GM21825 (cell line): ENCODE data around the gene HS3ST4.

Experiments used
- ATAC-seq: cut with Tn5 transposase; IDR thresholded peaks from one replicate; pipeline ENCODE4 v1.9.1; 2021; ENCODE audit warnings: mild to moderate bottlenecking, moderate library complexity; ENCODE audit not compliant: unreplicated experiment

Gene HS3ST4

DNA sequence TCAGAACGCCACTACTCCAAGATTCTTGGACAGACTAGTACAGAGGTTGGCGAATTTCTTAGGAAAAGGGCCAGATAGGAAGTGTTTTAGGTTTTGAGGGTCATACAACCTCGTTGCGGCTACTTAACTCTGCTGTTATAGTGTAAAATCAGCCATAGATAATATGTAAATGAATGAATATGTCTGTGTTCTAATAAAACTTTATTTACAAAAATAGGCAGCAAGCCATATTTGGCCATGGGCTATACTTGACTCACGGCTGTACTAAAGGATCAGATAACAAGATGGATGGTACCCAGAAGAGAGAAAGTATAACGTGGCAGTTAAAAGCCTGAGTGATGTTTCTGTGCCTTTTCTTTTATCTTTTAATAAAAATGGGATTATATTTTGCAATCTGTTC is 125.5 kb downstream of the HS3ST4 start:
- no peak for ATAC-seq

DNA sequence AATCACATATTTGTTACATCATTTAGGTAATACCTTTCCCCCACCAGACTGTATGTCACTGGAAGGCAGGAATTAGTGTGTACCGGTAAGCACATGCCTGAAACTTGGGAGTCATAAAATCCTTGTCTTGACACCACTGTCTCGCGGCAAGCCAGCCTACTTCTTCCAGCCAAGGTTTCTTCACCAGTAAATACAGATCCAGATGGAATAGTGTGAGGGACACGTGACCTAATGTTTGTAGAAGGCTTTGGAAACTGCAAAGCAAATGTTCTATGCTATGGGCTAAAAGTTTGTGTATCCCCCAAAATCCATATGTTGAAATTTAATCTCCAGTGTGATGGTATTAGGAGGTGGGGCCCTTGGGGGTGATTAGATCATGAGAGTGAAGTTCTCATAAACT is 126.1 kb downstream of the HS3ST4 start:
- no peak for ATAC-seq

DNA sequence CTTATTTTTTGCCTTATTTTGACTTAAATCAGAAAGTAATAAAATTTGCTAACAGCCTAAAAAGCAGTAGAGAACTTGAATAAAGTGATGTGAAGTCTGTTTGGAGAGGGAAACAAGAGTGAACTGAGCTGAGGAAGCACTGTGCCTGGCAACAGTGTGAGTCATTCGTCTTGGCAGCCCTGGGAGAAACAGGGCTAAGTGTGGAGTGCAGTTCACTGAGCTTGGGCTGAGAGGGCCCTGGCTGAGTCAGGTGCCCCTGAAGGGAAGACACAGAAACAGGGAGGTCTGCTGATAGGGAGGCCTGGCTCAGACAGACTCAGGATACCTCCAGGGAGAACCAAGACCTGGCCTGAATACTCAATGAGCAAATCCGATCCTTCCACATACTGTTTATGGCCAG is 132.1 kb downstream of the HS3ST4 start:
- ATAC-seq, result no peak

DNA sequence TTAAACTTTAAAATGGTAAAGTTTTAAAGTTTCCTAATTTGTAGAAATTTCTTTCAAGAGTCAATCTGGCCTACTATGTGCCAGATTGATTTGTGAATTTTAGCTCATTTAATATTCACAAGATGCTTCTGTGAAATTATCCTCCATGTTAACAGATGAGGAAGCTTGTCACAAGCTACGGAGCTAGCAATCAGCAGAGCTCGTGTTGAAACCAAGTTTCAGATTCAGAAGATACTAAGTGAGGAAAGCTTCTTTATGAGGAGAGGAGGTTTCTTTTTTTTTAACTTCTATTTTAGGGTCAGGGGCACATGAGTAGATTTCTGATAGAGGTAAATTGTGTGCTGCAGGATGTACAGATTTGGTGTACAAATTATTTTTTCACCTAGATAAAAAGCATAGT is 135.9 kb downstream of the HS3ST4 start:
- no peak for ATAC-seq

DNA sequence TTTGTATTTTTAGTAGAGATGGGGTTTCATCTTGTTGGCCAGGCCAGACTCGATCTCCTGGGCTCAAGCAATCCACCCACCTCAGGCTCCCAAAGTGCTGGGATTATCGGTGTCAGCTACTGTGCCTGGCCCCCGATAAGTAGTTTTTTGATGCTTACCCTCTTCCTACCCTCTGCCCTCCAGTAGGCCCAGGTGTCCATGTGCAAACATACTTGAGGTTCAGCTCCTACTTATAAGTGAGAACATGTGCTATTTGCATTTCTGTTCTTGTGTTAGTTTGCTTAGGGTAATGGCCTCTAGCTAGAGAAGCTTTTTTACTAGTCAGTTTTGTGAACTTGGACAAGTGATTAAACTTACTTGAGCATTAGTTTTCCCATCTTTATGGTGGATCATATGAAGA is 136.8 kb downstream of the HS3ST4 start:
- ATAC-seq, result no peak

DNA sequence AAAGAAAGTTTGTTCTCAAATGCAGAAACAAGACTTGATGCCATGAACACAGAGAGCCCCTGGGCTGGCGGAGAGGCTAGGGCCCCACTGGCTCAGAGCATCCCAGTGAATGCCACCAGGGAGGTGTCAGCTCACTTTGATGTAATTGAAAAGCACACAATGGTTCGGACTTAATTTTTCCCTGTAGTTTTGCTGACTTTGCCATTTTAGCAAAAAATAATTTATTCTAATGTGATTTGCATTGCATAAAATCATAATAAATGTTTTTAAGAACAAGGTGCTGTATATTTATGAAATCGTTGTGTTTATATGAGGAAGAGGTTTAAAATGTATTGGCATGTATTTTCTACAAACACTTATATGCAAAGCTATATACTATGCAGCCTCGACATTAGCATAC is 140.5 kb downstream of the HS3ST4 start:
- no peak for ATAC-seq

DNA sequence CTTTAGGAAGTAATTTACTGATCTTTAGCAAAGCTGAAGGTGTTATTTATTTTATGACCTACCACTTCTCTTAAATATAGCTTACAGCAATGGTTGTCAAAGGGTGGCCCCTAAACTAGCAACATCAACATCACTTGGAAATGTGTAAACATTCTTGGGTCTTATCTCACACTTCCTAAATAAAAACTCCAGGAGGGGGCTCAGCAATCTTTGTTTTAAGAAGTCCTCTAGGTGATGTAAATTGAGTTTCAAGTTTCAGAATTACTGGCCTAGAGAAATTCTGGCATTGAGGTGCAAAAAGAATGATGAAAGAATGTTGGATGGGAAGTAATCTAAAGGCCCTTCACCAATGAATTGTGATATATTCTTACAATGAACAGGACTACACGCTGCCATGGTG is 142.3 kb downstream of the HS3ST4 start:
- ATAC-seq, result no peak

DNA sequence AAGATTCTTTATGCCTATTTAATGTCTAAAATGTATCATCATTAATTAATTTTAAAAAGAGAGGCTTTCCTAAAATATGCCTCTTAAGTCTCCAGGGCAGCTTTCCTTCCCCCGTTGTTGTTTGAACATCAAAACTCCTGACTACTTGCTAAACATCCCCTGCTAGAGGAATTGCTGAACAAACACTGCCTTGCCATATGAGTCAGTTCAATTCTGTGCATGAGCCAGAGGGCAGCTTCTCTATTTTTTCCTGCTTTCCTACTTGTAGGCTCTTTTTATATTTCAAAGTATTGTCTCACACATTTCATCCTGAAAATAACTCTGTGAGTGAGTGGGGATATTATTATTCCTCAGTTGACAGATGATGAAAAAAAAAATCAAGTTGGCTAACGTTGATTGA is 143.4 kb downstream of the HS3ST4 start:
- ATAC-seq, result no peak

DNA sequence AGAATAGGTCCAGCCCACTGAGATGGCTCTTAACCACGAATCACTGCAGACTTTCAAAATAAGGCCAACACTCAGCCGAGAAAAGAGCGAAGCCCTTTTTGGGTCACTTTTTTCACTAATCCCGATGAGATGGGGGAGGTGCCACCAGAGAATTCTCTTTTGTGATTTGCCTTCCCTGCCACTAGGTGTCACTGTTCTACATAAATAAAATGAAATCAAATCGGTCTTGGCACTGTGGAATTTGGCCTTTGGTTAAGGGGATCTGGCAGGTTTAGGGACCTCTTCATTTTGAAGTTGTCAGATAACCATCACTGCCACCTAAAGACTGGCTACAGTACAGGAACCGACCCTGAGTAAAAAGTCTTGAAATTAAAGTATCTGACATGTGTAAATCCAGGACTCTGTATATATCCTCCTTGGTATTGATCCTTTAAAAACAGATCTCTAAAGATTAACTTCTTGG is 147.0 kb downstream of the HS3ST4 start:
- ATAC-seq, result no peak

DNA sequence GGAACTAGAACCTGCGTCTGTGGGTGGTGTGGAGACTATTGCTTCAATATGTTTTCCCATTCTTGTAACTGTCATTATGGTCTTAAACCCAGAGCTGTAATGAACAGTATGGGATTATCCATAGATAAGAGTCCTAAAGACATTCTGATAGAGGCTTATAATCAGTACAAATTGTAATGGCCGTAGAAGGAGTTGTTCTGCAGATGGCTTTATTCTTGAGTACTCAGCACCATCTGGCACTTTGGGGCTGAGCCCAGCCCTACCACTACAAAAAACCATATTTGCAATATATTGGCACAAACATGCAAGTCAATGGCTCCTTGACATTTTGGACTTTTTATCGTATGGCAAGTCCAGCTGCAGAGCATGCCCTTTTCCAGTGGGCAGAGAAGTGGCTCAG is 150.0 kb downstream of the HS3ST4 start:
- no peak for ATAC-seq

DNA sequence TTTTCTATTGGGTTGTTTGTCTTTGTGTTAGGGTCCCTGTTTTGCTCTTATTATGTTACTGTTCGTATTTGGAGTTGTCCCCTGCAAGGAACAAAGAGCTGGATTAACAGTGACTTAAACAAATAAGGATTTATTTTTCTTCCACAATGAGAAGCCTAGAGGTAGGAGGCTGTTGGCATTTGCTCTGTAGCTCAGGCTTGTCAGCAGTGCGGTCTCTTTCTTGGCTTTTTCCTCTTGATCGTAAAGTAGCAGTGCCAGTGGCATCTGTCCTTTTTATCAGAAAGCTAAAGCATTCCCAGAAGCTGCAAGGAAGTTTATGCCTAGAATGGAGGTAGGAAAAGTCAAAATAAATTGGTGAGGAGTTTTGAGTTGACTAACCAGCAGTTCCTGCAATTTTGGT is 154.1 kb downstream of the HS3ST4 start:
- no peak for ATAC-seq

DNA sequence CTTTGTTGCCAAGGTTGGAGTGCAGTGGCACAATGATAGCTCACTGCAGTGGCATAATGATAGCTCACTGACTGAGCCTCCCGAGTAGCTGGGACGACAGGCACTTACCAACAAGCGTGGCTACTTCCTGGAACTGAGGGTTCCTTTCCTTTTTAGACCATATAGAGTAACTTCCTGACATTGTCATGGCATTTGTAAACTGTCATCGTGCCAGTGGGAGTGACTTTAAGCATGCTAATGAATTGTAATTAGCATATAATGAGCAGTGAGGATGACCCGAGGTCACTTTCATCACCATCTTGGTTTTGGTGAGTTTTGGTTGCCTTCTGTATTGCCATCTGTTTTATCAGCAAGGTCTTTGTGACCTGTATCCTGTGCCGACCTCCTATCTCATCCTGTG is 162.4 kb downstream of the HS3ST4 start:
- no peak for ATAC-seq

DNA sequence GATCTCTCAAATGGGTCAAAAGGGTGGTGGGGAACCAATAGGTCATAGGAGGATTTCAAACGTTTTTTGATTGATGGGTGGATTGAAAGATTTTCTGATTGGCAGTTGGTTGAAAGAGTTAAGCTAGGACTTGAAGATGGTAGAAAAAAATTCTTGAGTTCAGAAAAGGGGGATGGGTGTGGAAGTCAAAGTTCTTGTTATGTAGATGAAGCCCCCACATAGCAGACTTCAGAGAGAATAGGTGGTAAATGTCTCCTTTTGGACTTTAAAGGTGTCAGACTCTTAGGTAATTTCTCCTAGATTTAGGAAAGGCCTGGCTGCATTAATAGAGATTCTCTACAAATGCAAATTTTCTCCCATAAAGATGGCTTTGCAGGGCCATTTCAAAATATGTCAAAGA is 163.3 kb downstream of the HS3ST4 start:
- no peak for ATAC-seq

DNA sequence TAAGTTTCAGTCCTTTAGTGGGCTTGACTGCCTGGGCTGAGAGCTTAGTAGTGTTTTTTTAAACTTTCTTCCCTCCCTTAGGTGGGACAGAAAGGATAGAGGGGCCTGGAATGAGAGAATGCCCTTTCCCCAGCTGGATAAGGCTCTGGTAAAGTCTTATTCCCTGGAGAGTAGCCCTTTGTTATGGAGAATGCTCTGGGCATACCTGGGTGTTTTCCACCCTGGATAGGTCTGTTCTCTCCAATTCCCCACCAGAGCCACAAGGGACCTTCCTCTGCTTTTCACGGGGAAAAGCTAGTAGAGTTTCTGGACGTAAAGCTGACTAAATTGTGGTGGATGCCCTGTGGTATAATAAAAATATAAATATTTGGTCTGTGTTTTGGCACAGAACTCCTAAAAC is 164.1 kb downstream of the HS3ST4 start:
- ATAC-seq, result no peak

DNA sequence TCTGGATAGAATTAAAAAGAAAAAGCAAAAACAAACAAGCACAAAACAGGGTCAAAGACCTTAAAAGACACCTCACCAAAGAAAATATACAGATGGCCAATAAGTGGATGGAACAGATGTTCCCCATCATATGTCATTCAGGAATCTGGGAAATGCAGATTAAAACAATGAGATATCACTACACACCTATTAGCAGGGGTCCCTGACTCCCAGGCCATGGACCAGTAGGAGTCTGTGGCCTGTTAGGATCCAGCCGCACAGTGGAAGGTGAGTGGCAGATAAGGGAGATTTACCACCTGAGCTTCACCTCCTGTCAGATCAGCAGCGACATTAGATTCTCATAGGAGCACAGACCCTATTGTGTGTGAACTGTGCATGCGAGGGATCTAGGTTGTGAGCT is 167.9 kb downstream of the HS3ST4 start:
- ATAC-seq, result no peak

DNA sequence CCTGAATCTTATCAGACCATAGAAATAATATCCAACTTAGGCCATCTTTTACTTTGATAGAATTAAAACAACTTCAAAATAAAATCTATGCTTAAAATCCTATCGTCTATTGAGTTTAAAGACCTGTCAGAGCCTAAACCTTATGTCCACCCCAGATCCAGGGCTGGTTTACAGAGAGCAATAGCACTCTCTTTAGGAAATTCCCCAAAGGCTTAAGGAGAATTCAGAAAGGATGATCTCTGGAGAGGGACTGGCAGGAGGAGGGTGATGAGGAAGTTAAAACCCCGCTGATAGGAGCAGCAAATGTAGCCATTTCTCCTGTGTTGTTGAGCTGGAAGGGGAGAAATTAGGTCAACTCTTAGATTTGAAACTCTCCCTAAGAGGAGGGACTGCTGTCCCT is 175.3 kb downstream of the HS3ST4 start:
- no peak for ATAC-seq

DNA sequence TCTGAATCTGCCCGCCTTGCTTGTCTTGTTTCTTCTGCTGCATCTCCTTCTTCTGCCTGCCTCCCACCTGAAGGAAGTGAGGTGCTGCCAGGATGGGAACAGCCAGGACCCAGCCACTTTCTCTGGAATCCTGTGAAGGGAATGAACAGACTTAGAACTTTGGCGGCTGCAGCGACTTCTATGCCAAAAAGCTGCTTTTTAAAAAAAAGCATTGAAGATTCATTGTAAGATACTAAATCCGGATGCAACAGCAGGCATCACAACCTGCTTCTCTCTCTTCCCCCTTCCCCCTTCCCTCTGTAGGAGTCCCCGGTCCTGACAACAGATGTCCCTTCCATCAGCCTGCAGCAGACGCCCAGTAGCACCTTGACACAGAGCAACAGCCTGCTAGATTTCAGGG is 176.3 kb downstream of the HS3ST4 start:
- ATAC-seq, result no peak

DNA sequence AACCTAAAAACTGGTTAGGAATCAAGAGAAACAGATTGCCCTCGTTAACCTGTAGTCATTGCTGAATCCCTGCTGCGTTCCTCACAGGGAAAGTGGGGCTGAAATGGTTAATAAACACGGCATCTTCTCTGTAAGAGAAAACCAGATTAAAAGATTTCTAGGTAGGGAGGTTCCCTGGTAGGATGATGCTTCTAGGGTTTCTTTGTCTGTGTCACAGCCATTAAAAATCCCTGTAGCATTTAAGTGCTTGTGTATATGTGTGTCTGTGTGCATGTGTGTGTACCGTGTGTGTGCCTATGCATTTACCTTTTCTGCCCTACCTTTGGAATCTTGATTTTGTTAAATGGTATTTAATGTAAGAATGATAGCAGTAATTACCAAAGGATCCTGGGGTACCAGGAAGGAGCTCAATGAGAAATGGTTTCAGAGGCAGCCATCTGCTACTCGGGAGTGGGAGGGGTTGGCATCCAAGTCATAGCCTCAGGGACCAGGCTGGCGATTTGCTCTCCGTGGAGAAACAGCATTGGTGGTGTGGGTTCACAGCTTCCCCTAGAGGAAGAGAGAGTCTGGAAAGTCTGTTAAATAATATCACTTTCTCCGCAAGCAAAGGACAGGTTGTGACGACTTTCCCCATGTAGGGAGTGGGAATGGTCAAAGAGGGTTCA is 177.1 kb downstream of the HS3ST4 start:
- ATAC-seq, result no peak

DNA sequence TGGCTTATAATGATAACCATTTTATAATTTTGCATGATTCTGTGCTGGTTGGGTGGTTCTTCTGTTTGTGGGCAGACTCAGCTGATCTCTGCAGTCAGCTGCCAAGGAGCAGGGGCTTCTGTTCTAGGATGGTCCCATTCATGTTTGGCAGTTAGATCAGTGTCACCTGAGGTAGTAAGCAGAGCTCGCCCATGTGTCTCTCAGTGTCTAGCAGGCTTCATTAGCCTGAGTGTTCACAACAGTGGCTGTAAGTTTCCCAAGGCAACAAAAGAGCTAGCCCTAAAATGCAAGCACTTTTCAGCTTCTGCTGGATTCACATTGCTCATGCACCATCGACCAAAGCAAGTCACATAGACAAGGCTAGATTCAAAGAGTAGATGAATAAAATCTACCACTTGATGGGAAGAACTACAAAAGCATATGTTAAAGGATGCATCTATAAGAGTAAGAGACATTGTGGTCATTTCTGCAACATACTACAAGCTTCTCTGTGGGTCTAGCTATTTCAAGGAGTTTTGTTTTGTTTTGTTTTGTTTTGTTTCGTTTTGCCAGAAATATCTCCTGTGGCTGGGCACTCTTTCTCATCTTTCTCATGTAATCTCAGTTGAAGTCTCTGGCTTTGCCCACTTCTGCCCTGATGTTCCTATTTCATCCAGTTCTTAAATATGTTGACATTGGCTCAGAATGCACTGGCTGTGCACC is 180.8 kb downstream of the HS3ST4 start:
- ATAC-seq, result no peak

DNA sequence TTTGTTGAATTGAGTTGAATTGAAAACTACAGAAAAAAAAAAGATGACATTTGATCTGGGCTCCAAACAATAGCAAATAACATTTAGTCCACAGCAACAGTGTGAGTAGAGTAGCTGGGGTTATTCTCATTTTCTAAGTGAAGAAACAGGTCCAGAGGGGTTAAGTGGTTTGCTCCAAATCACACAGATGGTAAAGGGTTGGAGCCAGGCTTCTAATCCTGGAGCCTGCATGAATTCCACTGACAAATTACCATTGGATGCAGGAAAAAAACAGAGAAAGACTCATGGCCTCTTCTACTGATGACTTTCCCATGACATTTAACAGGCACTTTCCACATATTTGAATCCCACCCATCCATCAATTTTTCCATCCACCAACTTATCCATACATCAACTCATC is 182.4 kb downstream of the HS3ST4 start:
- no peak for ATAC-seq

DNA sequence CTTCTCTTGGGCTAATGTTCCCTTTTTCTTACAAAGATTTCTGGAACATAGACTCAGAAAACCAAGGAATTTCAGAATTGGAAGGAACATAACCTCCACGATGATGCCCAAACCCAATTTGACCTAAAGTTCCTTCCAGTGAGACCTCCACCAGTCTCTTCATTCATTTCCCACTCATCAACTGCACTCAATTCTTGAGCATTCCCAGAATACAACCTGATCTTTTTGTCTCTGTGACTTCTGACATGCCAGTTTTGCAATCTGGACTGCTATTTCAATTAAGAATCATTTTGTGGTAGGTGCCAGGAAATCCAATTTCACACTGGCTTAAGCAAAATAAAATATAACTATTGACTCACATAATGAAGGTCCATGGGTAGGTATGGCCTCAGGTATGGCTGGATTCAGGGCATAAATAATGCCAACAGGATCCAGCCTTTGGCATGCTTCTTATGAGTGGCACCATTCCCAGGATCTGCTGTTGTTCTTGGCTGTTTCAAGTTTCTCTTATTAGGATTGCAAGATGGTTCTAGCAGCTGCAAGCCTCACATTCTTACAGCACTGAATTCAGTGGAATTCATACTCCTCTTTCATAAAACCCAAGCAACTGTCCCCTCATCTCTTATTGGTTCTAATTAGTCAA is 184.3 kb downstream of the HS3ST4 start:
- ATAC-seq, result no peak

DNA sequence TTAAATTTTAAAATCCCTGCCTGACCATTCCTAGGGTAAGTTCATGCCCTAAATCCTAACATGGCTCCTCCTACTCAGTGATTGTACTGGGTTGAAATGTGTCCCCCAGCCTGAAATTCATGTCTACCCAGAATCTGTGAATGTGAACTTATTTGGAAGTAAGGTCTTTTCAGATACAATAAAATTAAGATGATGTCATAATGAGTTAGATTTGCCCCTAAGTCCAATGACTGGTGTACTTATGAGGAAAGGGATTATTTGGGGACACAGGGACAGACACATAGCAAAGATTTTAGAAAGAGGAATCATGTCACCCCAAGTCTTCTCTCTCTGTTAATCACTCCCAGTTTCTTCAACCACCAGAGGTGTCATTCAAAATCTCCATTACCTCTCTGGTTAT is 185.3 kb downstream of the HS3ST4 start:
- ATAC-seq, result no peak
